OCI-LY1 (cell line): Measurements from ENCODE around the gene BCAR1.

ENCODE experiments used
- CTCF ChIP-seq: fragments of 200-600 bp; sonication (generic), shearing (Covaris generic); IDR thresholded peaks from 2 replicates; pipeline ENCODE4 v1.5.1; 2017; ENCODE audit warnings: mild to moderate bottlenecking, antibody characterized with exemption, low read length, moderate library complexity, mixed read lengths
- EZH2 ChIP-seq: fragments of 200-600 bp; sonication (generic), shearing (Covaris generic); IDR thresholded peaks from 2 replicates; pipeline ENCODE4 v1.8.0; 2017; ENCODE audit warnings: borderline replicate concordance, mixed run types, mild to moderate bottlenecking, antibody characterized with exemption, low read length, moderate library complexity, mixed read lengths

- TF ChIP-seq CTCF (no peak), EZH2 (no peak)
These were observed 72.2 kb downstream of the BCAR1 start for GRCh38 chr16:75179208-75179607.
